Stimulated activated CD4-positive, alpha-beta T cell treated with anti-CD3 and anti-CD28 coated beads, Interleukin-2, amount 100 ng/mL, for 48 hours (primary cell): Measurements from ENCODE around the gene FOXI1.
"Not testable (repeated sequence)": the region's sequence is repeated elsewhere in the genome, so short reads cannot be mapped to it uniquely, and the experiment has no call there.

Experiments
- DNase-seq, 2 donors: peaks; one replicate each; pipeline ENCODE4 v3.0.0-alpha.2; 2020

Gene FOXI1

DNA sequence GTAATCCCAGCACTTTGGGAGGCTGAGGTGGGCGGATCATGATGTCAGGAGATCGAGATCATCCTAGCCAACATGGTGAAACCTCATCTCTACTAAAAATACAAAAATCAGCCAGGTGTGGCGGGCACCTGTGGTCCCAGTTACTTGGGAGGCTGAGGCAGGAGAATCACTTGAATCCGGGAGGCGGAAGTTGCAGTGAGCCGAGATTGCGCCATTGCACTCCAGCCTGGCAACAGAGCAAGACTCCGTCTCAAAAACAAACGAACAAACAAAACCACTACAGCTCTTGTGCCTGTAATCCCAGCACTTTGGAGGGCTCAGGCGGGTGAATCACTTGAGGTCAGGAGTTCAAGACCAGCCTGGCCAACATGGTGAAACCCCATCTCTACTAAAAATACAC, 11.4 kb upstream of the FOXI1 start:
- DNase-seq, result not testable (repeated sequence)

DNA sequence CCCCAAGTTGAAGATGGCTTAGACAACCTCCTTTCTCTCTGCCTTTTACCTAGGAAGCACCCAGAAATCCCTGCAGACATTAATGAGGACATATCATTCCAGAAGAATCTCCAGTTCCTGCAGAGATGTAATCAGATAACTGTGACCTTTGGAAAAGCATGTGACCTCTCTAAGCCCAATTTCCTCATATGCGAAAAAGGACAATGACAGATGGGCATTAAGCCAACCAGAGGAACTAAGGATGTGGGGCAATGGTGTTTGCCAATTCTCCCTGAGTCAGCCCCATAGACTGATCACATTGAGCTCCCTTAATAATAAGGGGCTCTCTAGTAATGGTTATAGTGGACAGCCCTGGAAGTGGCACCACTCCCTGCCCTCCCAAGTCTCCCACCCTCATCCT, 10.1 kb upstream of the FOXI1 start:
- DNase-seq, result no peak

DNA sequence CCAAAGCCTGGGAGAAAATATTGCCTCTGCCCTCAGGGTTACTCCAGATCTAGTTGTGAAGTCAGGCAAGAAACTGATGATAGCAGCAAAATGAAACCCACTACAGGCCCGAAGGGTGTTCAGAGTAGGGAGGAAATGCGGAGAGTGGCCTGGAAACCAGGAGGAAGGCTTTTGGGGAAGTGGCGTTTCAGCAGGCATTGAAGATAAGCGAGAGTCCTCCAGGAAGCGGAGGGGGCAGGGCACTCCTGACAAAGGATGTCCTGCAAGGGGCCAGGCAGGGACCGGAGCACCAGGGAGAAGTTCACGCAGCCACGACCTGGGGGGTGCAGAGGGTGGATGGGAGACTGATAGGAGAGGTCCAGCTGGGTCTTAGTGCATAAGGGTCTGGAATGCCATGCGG, 7.8 kb upstream of the FOXI1 start:
- DNase-seq, result no peak

DNA sequence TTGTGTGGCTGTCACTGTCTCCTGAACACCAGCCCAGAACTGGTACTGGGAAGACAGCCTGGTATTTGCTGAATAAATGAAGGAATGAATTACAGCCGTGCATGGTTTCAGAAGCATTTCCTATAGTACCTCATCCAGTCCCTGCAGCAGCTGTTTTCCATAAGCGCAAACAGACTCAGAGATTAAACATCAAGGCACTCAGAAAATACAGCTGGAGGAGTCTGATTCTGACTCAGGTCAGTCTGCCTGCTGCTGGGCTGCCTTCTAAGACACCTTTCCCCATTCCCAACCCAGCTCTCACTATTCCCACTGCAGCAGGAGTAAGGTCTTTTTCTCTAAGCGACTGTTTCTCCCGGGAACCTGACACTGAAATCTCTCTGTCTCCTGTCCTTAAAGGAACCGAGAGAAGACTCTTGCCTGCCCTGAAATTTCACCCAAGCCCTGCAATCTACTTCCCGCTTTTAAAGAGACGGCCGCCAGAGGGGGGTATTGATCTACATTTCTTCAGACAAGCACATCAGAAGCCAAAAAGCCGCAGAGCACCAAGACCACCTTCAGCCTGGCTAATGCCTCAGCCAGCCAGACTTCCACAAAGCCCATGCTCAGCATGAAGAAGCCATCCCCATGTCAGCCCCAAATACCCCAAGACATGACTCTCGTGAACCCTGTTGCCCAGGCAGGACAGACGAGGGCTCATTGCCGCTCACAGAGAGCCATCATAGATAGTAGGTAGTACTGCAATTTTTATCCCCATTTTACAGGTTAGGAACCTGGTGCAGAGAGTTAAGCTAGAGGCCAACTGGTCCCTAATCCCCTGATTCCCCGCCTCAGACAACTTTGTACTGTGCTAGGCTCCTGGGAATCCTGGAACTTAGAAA, 5.4 kb upstream of the FOXI1 start:
- peak; percentile 64 to 65 for DNase-seq

DNA sequence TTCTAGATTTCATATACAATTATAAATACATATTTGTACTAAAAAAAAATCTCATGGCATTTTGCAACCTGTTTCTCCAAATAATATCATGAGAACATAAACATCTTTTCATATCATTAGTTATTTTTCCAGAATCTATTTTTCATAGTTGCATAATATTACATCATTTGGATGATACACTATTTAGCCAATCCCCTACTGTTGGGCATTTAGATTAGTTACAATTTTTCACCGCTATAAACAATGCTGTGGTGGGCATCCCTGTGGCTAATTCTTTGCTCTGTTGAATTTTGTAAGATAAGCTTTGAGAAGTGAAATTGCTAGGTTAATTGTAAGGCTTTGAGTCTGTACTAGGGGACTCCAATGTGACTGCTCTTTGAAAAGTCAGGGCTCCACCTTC, 2.2 kb upstream of the FOXI1 start:
- no peak for DNase-seq

DNA sequence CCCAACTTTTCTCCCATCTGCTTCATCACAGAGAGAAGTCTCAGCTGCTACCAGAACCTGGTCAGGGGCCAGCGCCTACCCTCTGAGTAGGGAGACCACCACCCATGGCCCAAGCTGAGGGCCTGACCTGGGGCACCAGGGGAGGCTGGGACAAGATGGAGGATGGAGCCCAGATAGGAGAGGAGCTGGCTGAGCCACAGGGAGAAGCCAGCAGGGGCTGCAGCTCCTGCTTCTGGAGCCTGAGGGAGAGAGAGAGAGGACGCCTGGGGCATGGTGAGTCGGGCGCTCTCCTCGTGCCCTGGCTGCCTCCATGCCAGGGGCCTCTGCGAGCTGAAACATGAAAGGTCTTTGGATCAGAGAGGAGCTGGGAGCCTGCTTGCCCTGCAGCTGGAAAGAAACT, 1.4 kb upstream of the FOXI1 start:
- no peak for DNase-seq

DNA sequence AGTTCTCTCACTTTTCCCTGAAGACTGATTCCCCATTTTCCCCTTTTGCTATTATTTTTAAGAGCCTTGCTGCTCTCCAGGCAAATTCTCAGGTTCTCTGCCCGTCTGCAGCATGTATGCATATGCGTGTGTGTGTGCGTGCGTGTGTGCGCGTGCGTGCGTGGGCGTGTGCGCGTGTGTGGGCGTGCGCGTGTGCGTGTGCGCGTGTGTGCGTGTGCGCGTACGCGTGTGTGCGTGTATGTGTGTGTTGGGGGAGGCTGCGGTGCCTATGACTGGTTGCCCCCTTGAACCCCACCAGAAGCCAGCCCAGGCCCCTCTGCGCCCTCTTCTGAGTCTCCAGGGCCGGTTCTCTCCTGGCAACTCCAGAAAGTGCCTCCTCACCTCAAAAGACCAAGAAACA, 987 bp upstream of the FOXI1 start:
- no peak for DNase-seq

DNA sequence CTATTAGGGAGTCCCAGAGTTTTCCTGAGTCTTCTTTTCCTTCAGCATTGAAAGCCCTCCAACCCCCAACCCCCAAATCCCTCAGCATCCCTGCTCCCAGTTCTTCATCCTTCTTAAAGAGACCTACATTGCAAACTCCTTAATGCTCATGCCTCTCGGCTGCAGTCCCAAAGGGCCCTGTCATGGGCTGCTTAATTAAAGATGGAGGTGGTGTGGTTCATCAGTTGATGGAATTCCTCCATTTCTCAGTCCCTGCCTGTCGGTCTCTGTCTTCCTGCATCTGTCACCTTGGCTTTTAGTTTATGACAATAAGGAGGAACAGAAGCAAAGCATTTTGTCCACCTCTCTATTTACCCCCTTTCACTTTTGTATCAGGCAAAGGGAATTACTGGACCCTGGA, 2.0 kb downstream of the FOXI1 start:
- no peak for DNase-seq

DNA sequence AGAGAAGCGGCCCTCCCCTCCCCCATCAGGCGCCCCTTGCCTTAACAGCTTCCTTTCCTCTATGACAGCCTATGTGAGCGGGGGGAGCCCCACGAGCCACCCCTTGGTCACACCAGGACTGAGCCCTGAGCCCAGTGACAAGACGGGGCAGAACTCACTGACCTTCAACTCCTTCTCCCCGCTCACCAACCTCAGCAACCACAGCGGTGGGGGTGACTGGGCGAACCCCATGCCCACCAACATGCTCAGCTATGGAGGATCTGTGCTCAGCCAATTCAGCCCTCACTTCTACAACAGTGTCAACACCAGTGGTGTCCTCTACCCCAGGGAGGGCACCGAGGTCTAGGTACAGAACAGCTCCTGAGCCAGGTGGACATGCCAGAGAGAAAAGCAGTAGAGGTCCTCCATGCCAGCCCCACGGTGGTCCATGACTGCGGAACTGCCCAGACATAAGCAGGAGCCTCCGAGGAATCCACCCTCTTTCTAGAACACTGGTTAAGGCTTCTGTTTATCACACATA, 2.6 kb downstream of the FOXI1 start:
- no peak for DNase-seq

DNA sequence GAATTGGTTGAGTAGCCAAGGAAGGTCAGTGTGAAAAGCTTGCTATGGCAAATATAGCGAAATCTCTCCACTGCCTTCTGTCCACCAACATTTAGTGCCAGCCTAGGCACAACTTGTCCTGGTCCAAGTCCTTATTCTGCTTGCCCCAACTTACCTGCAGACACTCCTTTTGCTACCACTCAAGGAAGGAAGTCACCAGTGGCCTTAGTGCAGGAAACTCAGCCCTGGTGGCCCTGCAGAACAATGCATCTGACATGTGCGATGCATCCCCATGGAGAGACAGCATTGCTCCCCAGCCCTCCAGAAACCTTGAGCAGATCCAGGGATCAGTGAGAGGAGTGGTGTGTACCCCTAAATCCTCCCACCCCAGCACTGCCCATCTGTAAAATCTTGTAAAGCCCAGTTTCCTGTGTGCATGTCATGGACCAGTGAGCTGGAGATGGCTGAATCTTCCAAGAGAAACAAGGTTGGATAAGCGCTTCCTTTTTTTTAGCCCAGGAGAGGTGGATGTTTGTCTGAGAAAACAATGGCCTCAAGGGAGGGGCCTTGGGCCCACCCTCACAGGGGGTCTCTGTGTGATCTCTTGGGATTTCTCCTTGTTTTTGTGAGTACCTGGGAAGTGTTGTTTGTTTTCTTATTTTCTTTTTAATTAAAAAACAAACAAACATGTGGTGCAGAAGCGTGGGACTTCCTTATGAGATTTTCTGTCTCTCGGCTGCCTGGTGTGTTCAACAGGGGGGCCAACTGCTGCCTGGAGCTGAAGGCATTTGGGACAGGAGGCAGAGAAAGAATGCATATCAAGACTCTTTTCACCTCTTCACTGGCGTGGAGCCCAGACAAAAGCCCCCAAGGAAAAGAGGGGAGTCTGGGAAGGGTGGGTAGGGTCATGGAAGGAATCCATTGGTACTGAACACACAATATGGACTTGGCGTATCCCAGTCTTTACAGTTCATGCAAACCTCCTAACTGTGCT, 3.6 kb downstream of the FOXI1 start:
- no peak for DNase-seq

DNA sequence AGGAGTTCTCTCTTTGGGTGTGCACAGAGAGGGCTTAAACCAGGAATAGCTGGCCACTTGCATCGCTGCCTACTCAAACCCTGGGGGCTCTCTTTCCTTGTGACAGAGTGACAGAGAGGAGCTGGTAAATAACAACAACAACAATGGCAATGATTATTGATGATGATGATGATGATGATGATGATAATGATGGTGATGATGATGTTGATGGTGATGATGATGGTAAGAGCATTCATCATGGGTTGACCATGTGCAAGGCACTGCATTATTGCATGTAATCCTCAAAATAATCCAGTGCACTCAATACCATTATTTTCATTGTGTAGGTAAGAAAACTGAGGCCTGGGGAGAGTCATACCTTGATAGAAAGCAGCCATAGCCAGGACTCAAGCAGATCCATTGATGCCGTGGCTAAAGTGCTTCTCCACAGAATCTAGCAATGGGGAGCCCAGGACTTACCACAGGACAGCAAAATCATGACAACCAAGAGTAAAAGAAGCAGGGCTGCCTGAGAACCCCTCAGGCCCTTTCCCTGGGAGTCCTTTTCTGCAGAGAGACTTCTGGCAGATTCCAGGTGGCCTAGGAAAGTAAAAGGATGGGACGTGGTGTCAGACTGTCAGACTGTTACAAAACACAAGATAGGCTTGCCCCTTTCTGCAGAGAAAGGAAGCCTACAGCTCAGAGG, 4.8 kb downstream of the FOXI1 start:
- no peak for DNase-seq

DNA sequence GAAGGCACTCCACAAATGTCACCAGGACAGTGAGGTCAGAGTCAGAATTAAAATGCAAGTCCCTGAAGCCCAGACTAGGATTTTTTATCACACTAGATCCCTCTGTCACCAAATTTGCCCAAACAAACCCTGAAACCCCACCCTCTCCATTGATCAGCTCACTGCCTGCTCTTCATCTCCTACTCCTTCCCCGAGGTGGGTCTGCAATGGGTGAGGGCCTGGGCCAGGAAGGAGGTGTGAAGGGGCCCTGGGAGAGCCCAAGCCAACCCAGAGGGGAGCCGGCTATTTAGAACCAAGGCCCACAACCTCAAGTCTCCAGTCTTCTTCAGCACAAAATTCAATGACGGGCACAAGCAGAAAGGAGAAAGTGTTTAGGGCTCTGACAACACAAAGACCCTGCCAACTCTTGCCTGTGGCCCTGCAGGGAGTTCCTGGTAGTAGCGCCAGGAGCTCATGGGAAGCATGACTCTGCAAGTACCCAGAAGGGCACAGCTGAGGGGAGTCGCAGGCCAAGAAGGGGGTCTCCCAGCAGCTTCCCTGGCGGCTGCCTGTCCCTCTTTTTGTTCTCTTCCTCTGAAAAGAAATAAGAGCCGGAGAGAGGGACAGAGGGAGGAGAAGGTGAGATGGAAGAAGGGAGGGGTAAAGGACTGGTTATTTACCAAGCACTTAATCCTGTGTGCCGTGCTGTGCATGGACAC, 5.5 kb downstream of the FOXI1 start:
- DNase-seq, result no peak

DNA sequence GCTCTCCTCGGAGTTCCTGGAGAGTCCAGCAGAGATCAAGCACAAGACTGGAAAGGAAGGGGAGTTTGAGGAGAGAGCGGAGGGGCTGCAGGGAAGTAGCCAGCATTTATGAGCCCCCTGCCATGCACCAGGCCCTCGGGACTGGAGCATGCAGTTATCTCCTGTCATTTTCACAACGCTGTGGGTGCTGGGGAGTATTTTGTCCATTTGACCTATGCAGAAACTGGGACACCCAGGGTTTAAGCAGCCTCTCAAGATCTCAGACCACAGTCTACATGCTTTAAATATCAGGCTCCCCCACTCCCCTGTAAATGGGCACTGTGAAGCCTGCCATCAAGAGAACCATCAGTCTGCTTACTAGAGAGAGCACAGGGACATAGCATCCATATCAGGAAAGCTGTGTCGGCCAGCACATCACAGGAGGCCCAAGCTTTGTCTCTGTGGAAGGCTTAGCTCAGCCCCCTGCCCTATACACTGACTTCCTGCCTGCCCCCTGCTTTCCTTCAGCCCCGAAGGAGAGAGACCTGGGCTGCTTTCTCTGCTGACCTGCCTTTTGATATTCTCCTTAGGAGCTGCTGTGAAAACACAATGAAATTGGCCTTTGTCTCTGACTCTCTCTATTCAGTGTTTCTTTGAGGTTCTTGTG, 7.3 kb downstream of the FOXI1 start:
- DNase-seq, result no peak

DNA sequence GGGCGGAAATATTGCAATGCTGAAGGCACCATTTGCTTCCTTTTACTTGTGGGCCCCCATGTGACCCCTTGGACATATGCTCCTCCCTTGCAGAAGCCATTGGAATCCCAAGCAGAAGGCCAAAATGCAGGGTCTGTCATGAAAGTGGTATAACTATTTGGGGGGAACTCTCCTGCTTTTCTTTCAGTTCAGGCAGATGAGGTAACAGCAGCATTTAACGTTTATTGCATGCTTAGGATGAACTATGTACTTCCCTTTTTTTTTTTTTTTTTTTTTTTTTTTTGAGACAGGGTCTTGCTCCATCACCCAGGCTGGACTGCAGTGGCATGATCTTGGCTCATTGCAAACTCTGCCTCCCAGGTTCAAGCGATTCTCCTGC, 7.8 kb downstream of the FOXI1 start:
- DNase-seq, result no peak

DNA sequence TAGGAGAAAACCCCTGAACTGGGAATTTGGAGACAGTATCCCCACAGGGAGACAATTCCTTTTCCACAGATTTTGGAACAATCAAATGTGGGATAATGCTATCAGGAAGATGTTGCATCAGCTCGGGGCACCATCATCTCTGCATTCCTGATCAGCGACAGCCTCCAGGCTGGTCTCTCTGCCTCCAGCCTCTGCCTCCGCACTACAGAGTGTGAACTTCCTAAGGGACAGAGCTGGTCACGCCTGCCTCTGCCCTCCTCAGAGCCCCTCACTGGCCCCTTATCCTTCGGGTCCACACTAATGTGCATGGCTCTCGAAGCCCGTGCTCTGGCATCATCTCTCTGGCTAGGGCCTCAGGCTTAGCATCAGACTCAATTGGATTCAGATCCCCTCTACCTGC, 8.6 kb downstream of the FOXI1 start:
- DNase-seq, result no peak

DNA sequence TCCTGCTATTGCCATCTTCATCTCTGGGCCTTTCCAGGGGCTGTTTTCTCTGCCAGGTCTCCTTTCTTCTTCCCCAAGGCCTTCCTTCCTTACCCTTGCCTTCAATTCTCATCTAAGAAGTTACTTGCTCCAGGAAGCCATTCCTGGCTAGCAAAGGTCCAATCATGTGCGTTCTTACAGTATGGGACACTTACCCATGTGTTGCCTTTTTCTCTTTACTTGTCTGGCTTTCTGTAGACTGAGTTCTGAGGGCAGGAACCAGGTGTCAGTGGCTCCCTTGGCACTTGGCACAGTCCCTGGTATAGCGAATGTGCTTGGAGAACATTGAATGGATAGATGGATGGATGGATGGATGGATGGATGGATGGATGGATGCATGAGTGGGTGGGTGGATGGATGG, 10.2 kb downstream of the FOXI1 start:
- DNase-seq, result no peak

DNA sequence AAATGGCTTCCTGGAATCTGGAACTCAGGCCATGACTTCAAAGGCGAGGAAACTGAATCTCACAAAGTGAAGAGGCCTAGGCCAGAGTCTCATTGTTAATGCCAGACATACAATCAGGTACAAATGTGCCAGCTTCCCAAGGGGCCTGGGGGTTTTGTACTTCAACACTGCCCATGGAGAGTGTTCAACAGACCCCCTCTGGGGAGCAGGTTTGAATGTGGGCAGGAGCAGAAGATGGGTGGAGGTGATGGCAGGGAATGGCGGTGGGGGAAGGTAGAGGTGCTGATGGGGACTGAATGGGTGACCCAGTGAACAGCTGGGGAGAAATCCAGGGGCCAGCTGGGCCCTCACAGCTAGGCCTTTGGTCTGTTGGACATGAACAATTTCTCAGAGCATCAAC, 12.0 kb downstream of the FOXI1 start:
- no peak for DNase-seq

DNA sequence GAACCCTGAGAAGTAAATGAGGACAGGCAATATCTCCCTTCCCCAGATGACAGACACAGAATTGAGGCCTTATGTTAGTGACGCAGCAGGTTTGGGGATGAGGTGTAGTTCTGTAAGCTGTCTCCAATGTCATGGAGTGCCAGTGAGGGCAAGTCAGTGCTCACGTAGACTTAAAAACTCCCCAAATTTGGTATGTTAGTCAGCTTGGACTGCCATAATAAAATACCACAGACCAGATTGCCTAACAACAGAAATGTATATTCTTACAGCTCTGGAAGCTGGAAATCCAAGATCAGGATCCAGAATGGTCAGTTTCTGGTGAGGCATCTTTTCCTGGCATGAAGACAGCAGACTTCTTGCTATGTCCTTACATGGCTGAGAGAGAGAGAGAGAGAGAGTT, 14.9 kb downstream of the FOXI1 start:
- DNase-seq, result no peak

DNA sequence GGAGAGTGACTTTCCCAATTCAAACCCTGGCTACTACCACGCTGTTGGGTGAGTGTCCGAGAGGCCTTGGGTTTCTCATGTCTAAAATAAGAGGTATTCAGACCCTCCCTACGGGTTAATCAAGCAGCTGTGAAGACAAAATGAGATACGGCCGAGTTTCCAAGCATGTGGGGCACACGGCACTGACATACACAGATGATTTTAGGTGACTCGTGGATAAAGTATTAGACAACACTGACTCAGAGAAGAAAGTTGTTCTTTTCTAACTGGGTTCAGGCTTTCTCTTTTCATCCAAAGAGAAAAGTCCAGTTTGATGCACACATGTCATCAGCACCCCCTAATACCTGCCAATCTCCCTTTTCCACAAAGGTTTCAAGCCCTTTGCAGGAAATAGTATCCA, 15.6 kb downstream of the FOXI1 start:
- no peak for DNase-seq

DNA sequence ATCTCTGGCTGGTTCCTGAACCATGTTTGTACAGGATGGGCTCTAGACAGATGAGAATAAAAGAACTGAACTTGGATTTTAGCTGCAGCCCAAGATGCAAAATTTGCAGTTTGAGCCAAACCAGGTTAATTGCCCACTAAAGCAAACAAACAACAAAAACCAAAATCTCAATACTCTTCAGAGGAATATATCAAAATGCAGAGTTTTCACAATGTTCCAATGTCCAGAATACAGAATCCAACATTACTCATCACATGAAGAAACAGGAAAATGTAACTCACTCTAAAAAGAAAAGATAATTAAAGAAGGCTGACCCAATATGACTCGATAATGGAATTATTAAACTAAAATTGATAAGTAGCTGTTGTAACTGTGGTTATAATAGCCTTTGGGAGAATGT, 20.4 kb downstream of the FOXI1 start:
- no peak for DNase-seq

DNA sequence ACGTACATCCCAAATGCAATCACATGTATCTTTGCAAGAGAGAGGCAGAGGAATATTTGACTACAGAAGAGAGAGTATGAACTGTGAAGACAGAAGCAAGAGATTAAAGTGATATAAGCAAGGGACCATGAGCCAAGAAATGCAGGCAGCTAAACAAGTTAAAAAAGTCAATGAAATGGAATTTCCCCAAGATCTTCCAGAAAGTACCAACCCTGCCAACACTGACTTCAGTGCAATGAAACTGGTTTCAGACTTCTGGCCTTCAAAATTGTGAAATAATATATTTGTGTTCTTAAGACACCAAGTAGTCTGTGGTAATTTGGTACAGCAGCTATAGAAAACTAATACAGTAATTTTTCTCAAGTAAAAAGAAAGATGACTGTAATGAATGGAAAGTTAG, 20.9 kb downstream of the FOXI1 start:
- DNase-seq, result no peak

DNA sequence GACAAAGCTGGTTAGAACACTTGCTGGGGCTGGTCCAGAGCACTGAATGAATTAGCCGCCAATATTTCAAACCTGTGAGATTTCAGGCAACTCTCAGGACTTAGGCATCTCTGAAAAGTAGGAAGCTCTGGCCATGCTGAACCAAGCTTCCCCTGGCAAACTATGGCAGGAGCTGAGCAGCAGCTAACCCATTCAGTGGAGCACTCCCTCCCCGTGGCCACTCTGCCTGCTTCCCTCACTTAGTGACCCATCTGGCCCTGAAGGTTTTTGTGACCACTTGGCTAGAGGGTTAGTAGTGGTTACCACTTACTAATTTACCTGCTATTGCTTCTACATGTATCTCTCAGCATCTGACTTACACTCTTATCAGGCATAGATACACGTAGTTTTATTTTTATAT, 25.5 kb downstream of the FOXI1 start:
- no peak for DNase-seq
